Left ventricle myocardium inferior (tissue), 1 donor: Measurements from ENCODE around the gene MTA3. TPM values are rescaled to one million over a fixed set of nuclear protein-coding genes. Genes with fewer than 3 reads are reported as not detected.

ENCODE experiments used
- DNase-seq: peaks from one replicate; pipeline ENCODE4 v3.0.0-alpha.2; 2020
- H3K27ac ChIP-seq: fragments of 200-600 bp; replicated peaks from 2 replicates; pipeline ENCODE4 v1.8.0; 2021
- H3K27me3 ChIP-seq: fragments of 200-600 bp; 2 replicates; pipeline ENCODE4 v1.8.0; 2021; ENCODE audit warnings: low read depth
- H3K36me3 ChIP-seq: fragments of 200-600 bp; 2 replicates; pipeline ENCODE4 v1.8.0; 2021
- H3K4me1 ChIP-seq: fragments of 200-600 bp; 2 replicates; pipeline ENCODE4 v1.8.0; 2021
- H3K4me3 ChIP-seq: fragments of 200-600 bp; 2 replicates; pipeline ENCODE4 v1.8.0; 2021; ENCODE audit warnings: mild to moderate bottlenecking, moderate library complexity
- H3K9me3 ChIP-seq: fragments of 200-600 bp; replicated peaks from 2 replicates; pipeline ENCODE4 v1.8.0; 2021
- intact Hi-C: fragments of 100-400 bp; cut with micrococcal nuclease; formaldehyde crosslinking; loops from one replicate; pipeline ENCODE4 v1.11.0; 2022
- long read RNA-seq: library from polyadenylated mRNA; unstranded; transcript quantifications from one replicate; pipeline ENCODE4 v2.0.0, GENCODE V29; 2021
- total RNA-seq: library from RNA; stranded (reverse); fragmentation: NEBNext Ultra II Directional; extraction: Animal tissue kit (Norgen Biotek cat#: 25700); gene quantifications from one replicate; pipeline ENCODE4 v1.2.1, GENCODE V29; 2021
- TF ChIP-seq, protein P1 (sequence below): fragments of 200-600 bp; IDR thresholded peaks from 2 replicates; pipeline ENCODE4 v1.8.0; 2021; ENCODE audit warnings: antibody characterized with exemption, mild to moderate bottlenecking, borderline replicate concordance
- donor health status: DM: no; HTN: yes; CAD: no; lungs with severe emphysema.

MTA3 gene
- 18.1 TPM for total RNA-seq
- long read RNA-seq, transcript MTA3-204 (14 exons, 2,041 nt): major isoform, 14 of 27 reads
- long read RNA-seq, transcript MTA3-205 (14 exons, 2,202 nt): minor isoform, 8 of 27 reads
- long read RNA-seq, partial matches to known transcripts: 2 of 27 reads
- long read RNA-seq, other reads (novel, unspliced or antisense): 3 of 27 reads

DNA sequence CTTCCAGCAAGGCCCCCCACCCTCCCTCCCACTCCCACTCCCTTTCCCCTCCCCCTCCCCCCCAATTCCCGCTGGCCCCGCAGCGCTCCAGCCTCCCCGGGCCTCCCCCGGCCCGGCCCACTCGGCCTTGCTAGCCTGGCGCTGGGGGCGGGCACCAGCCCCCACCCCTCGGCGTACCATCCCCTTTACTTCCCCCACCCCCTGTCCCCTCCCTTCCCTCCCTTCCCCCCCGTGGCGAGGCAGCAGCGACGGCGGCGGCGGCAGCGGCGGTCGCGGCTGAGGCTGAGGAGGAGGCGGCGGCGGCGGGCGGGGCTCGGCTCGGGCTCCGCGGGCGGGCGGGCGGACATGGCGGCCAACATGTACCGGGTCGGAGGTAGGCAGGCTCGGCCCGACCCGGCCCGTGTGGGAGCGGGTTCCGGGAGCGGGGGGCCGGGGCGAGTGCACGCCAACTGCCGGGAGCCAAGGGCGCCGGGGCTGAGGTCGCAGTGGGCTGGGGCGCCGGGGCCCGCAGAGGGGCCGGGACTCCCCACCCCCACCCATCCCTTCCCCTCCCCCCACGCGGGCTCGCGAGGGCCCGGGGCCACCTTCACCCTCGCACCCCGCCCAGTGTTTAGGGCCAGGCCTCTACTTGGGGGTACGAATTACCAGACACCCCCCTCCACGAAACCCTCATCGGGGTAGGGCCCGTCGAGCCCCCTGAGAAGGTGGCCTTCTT, at the start of gene MTA3:
Gene MTA3 (plus strand): TSS at position 232 of the 715 bp plus-strand sequence. CDS start 114 bp downstream, at position 346.
- peaks cover 29% of the 10 kb centered on the region for H3K4me1 ChIP-seq
- H3K27ac ChIP-seq: peak within 1 kb of the TSS; percentile 89
- H3K9me3 ChIP-seq: no peaks in the 10 kb centered on the region
- TF ChIP-seq, protein P1, sequence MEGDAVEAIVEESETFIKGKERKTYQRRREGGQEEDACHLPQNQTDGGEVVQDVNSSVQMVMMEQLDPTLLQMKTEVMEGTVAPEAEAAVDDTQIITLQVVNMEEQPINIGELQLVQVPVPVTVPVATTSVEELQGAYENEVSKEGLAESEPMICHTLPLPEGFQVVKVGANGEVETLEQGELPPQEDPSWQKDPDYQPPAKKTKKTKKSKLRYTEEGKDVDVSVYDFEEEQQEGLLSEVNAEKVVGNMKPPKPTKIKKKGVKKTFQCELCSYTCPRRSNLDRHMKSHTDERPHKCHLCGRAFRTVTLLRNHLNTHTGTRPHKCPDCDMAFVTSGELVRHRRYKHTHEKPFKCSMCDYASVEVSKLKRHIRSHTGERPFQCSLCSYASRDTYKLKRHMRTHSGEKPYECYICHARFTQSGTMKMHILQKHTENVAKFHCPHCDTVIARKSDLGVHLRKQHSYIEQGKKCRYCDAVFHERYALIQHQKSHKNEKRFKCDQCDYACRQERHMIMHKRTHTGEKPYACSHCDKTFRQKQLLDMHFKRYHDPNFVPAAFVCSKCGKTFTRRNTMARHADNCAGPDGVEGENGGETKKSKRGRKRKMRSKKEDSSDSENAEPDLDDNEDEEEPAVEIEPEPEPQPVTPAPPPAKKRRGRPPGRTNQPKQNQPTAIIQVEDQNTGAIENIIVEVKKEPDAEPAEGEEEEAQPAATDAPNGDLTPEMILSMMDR: no peak
- DNase-seq: peak; percentile 74
- H3K27me3 ChIP-seq: no peaks in the 10 kb centered on the region
- H3K4me3 ChIP-seq: peak within 1 kb of the TSS; percentile 95
- intact Hi-C loops: no loop called here
- H3K36me3 ChIP-seq: peaks cover 10% of the 10 kb centered on the region

DNA sequence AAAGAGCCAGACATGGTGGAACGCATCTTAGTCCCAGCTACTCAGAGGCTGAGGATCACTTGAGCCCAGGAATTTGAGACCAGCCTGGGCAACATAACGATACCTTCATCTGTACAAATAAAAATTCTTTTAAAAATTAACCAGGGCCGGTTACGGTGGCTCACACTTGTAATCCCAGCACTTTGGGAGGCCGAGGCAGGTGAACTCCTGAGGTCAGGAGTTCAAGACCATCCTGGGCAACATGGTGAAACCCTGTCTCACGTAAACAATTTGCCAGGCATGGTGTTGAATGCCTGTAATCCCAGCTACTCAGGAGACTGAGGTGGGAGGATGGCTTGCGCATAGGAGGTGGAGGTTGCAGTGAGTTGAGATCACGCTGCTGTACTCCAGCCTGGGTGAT, 48.8 kb upstream of the MTA3 start:
- Histone ChIP-seq H3K36me3 (no peaks in the 10 kb centered on the region), H3K27ac (no peak overlapping the region), H3K4me3 (no peak overlapping the region), H3K27me3 (peaks cover 4% of the 10 kb centered on the region), H3K4me1 (no peaks in the 10 kb centered on the region), H3K9me3 (no peaks in the 10 kb centered on the region)
- TF ChIP-seq, protein P1: no peak
- intact Hi-C loops: no loop called here
- DNase-seq: no peak

DNA sequence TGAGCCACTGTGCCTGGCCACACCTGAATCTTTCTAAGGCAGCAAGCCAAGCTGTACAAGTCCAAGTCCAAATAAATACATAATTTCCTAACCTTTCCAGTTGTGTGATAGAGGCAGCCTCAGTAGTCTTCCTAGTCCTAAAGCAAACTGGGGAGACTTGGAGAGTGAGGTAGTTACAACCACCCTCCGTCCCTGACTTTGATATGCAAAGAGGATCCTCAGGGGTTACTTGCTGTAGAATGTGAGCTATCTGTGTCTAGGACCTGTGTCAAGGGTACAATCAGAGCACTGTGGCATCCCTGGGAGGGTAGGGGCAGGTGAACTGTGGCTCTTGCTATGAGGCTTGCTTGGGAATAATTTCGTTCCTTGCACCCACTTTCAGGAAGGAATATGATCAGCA, 46.4 kb upstream of the MTA3 start:
- intact Hi-C loops: no loop called here
- TF ChIP-seq, protein P1: no peak
- Histone ChIP-seq H3K27ac (no peak overlapping the region), H3K36me3 (no peaks in the 10 kb centered on the region), H3K9me3 (no peaks in the 10 kb centered on the region), H3K4me1 (no peaks in the 10 kb centered on the region), H3K4me3 (no peak overlapping the region), H3K27me3 (peaks cover 4% of the 10 kb centered on the region)
- no peak for DNase-seq

DNA sequence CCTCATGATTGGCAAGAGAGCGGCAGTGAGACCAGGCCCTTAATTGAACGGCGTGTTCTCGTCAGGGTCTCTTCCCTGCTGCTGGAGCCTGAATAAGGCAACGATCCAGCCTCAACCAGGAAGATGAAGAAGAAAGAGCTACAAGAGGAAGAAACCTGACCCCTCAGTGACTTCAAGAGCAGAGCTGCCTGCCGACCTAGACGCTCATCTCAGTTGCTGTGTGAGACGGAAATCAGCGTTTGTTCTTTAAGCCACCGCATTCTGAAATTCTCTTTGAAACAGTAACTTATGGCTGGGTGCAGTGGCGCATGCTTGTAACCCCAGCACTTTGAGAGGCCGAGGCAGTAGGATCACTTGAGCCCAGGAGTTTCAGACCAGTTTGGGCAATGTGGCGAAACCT, 45.1 kb upstream of the MTA3 start:
- Histone ChIP-seq H3K36me3 (no peaks in the 10 kb centered on the region), H3K27me3 (peaks cover 4% of the 10 kb centered on the region), H3K9me3 (no peaks in the 10 kb centered on the region), H3K27ac (no peak overlapping the region), H3K4me3 (no peak overlapping the region), H3K4me1 (no peaks in the 10 kb centered on the region)
- TF ChIP-seq, protein P1: no peak
- intact Hi-C loops: no loop called here
- no peak for DNase-seq

DNA sequence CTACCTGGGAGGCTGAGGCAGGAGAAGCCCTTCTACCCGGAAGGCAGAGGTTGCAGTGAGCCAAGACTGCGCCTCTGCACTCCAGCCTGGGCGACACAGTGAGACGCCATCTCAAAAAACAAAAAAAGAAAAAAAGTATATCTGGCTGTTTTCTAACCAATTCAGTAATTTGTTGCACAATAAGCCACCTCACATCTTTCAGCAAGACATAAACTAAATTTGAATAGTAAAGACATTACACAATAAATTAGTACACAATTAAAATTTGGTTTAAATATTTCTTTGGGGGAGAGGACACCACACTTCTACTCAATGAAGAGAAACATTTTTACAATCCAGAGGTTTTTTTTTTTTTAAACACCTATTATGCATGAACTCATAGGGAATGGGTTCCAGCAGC, 36.0 kb upstream of the MTA3 start:
- Histone ChIP-seq H3K36me3 (no peaks in the 10 kb centered on the region), H3K27me3 (no peaks in the 10 kb centered on the region), H3K27ac (no peak overlapping the region), H3K4me1 (no peaks in the 10 kb centered on the region), H3K9me3 (no peaks in the 10 kb centered on the region), H3K4me3 (no peak overlapping the region)
- DNase-seq: no peak
- intact Hi-C loops: no loop called here
- TF ChIP-seq, protein P1: no peak
